Thoracic aorta (tissue), 2 donors: ENCODE results near the gene DHFR. TPM values are rescaled to one million over a fixed set of nuclear protein-coding genes. Genes with fewer than 3 reads are reported as not detected.
"Not testable (repeated sequence)": the region's sequence is repeated elsewhere in the genome, so short reads cannot be mapped to it uniquely, and the experiment has no call there.

Experiments
- ATAC-seq: fragments of 150-250 bp; one replicate; pipeline ENCODE4 v1.8.0; 2017; ENCODE audit warnings: low read depth; ENCODE audit not compliant: insufficient number of reproducible peaks, low FRiP score
- DNase-seq: peaks from one replicate; pipeline ENCODE4 v3.0.0-alpha.2; 2020; ENCODE audit warnings: low spot score
- H3K27ac ChIP-seq, 2 donors: fragments of 200-600 bp; sonication (generic); 1 replicate in 1 of 2; 2 replicates in 1 of 2; pipeline ENCODE4 v1.5.1; 2016; ENCODE audit warnings: mild to moderate bottlenecking in 2 of 2, moderate library complexity in 2 of 2
- H3K27me3 ChIP-seq: fragments of 200-600 bp; sonication (generic); replicated peaks from 2 replicates; pipeline ENCODE4 v1.6.0; 2016; ENCODE audit warnings: mild to moderate bottlenecking; ENCODE audit not compliant: insufficient read depth
- H3K36me3 ChIP-seq: fragments of 200-600 bp; sonication (generic); one replicate; pipeline ENCODE4 v1.5.1; 2016
- H3K4me1 ChIP-seq, 2 donors: fragments of 200-600 bp; sonication (generic); 1 replicate in 1 of 2; 2 replicates in 1 of 2; pipeline versions ENCODE4 v1.5.1 to v1.6.0; 2016; ENCODE audit warnings: low read depth in 2 of 2, mild to moderate bottlenecking in 1 of 2; ENCODE audit not compliant: control insufficient read depth in 1 of 2
- H3K4me3 ChIP-seq: fragments of 200-600 bp; sonication (generic); 2 replicates; pipeline ENCODE4 v1.5.1; 2016; ENCODE audit warnings: mild to moderate bottlenecking
- H3K9me3 ChIP-seq: fragments of 200-600 bp; sonication (generic); 2 replicates; pipeline ENCODE4 v1.5.1; 2016
- total RNA-seq, 2 donors: library from RNA; depleted of rRNA; stranded (reverse); fragments of >200 nt; gene quantifications; one replicate each; pipeline versions ENCODE4 v1.1.0 to v1.2.3, GENCODE V29; 2016
- TF ChIP-seq, protein P1 (sequence below): fragments of 200-600 bp; sonication (generic); IDR thresholded peaks from one replicate; pipeline ENCODE4 v1.5.1; 2019; ENCODE audit warnings: antibody characterized with exemption

DHFR gene
- total RNA-seq, 2 donors from 2014 or later = 9.9 to 11.9 TPM

- Histone ChIP-seq H3K9me3 (no peaks in the 10 kb centered on the region), H3K36me3 (no peaks in the 10 kb centered on the region), H3K4me1 (no peaks in the 10 kb centered on the region), H3K27ac (no peak overlapping the region), H3K4me3 (no peak overlapping the region), H3K27me3 (no peaks in the 10 kb centered on the region)
- TF ChIP-seq, protein P1, sequence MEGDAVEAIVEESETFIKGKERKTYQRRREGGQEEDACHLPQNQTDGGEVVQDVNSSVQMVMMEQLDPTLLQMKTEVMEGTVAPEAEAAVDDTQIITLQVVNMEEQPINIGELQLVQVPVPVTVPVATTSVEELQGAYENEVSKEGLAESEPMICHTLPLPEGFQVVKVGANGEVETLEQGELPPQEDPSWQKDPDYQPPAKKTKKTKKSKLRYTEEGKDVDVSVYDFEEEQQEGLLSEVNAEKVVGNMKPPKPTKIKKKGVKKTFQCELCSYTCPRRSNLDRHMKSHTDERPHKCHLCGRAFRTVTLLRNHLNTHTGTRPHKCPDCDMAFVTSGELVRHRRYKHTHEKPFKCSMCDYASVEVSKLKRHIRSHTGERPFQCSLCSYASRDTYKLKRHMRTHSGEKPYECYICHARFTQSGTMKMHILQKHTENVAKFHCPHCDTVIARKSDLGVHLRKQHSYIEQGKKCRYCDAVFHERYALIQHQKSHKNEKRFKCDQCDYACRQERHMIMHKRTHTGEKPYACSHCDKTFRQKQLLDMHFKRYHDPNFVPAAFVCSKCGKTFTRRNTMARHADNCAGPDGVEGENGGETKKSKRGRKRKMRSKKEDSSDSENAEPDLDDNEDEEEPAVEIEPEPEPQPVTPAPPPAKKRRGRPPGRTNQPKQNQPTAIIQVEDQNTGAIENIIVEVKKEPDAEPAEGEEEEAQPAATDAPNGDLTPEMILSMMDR = no peak
- no peak for ATAC-seq
- DNase-seq = no peak
These were observed 62.7 kb downstream of the DHFR start for GRCh38 chr5:80592105-80592504.

DNA sequence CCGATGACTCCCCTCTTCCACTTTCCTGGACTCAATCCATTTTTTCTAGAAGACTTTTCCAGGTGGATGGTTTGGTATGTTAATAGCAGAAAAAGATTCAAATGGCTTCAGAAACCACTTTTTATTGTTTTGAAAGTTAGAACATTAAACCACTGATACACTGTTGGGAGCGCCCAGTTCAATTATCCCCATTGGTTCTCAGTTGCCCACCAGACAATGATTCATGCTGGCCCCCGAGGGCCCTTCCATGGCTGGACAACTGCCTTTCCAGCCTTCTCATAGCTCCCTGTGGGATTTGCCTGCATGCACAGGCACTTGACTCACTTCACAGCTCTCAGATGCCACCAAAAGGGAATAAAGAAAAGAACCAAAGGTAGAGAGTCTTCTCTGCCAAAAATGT lies 63.4 kb downstream of the DHFR start:
- H3K27ac ChIP-seq = no peak overlapping the region
- no peaks in the 10 kb centered on the region for H3K27me3 ChIP-seq
- H3K36me3 ChIP-seq = no peaks in the 10 kb centered on the region
- TF ChIP-seq, protein P1 = no peak
- ATAC-seq (no peak), DNase-seq (no peak)
- H3K9me3 ChIP-seq = no peaks in the 10 kb centered on the region
- no peaks in the 10 kb centered on the region for H3K4me1 ChIP-seq
- H3K4me3 ChIP-seq = no peak overlapping the region

DNA sequence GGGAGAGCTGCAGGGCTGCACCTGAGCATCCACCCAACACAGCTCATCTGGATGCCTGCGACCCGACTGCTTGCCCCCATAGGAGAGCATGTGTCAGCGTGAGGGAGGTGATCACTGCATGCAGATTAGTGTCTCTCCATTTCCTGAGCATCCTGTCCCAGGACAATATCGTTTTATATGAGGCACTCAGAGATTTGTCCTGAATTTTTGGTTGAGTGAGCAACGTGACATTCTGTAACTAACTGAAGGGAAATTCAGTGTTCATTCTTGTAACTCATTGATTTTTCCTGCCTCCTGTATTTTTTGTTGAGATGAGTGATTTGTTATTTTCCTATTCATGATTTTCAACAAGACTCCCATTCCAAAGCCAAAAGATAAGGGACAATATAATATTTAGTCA lies 64.0 kb downstream of the DHFR start:
- Histone ChIP-seq H3K4me1 (no peaks in the 10 kb centered on the region), H3K36me3 (no peaks in the 10 kb centered on the region), H3K4me3 (no peak overlapping the region), H3K27me3 (no peaks in the 10 kb centered on the region), H3K9me3 (no peaks in the 10 kb centered on the region), H3K27ac (no peak overlapping the region)
- TF ChIP-seq, protein P1 = no peak
- ATAC-seq (no peak), DNase-seq (no peak)

GRCh38 chr5:80588858-80589540 lies 65.8 kb downstream of the DHFR start:
- Histone ChIP-seq H3K27me3 (no peaks in the 10 kb centered on the region), H3K27ac (no peak overlapping the region), H3K4me1 (no peaks in the 10 kb centered on the region), H3K36me3 (no peaks in the 10 kb centered on the region), H3K9me3 (no peaks in the 10 kb centered on the region), H3K4me3 (no peak overlapping the region)
- no peak for ATAC-seq
- DNase-seq = no peak
- TF ChIP-seq, protein P1 = no peak

DNA sequence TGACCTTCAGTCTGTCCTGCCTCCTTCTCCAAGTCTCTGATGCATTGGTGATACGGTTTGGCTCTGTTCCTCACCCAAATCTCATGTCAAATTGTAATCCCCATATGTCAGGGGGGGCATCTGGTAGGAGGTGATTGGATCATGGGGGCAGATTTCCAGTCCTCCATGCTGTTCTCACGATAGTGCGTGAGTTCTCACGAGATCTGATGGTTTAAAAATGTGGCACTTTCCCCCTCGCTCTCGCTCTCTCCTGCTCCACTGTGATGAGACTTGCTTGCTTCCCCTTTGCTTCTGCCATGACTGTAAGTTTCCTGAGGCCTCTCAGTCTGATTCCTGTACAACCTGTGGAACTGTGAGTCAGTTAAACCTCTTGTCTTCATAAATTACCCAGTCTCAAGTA lies 70.0 kb downstream of the DHFR start:
- TF ChIP-seq, protein P1 = no peak
- ATAC-seq (no peak), DNase-seq (no peak)
- no peaks in the 10 kb centered on the region for H3K36me3 ChIP-seq
- H3K27me3 ChIP-seq = no peaks in the 10 kb centered on the region
- no peak overlapping the region for H3K4me3 ChIP-seq
- no peak overlapping the region for H3K27ac ChIP-seq
- no peaks in the 10 kb centered on the region for H3K4me1 ChIP-seq
- no peaks in the 10 kb centered on the region for H3K9me3 ChIP-seq

DNA sequence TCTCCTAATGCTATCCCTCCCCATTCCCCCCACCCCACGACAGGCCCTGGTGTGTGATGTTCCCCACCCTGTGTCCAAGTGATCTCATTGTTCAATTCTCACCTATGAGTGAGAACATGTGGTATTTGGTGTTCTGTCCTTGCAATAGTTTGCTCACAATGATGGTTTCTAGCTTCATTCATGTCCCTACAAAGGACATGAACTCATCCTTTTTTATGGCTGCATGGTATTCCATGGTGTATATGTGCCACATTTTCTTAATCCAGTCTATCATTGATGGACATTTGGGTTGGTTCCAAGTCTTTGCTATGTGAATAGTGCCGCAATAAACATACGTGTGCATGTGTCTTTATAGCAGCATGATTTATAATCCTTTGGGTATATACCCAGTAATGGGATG lies 74.5 kb downstream of the DHFR start:
- not testable (repeated sequence) for H3K4me1 ChIP-seq, H3K27me3 ChIP-seq, H3K36me3 ChIP-seq, ATAC-seq, DNase-seq, H3K27ac ChIP-seq, H3K9me3 ChIP-seq, H3K4me3 ChIP-seq
